GM12878 (cell line): ENCODE data around the gene TRAIP. TPM values are rescaled to one million over a fixed set of nuclear protein-coding genes. Genes with fewer than 3 reads are reported as not detected.

Experiments
- BACH1 ChIP-seq: fragments of 450-650 bp; IDR thresholded peaks from 2 replicates; pipeline ENCODE4 v1.6.1; 2017; ENCODE audit warnings: mild to moderate bottlenecking, borderline replicate concordance
- BRCA1 ChIP-seq: IDR thresholded peaks from 2 replicates; pipeline ENCODE4 v1.6.1; 2011; ENCODE audit warnings: low read depth, low read length, improper control_type of control experiment
- IKZF1 ChIP-seq: fragments of 450-650 bp; conservative IDR thresholded peaks from 2 replicates; pipeline ENCODE4 v1.6.1; 2017; ENCODE audit warnings: antibody characterized with exemption, mild to moderate bottlenecking
- IRF4 ChIP-seq: IDR thresholded peaks from 2 replicates; pipeline ENCODE4 v1.6.1; 2011; ENCODE audit warnings: low read depth, low read length
- IRF5 ChIP-seq: fragments of 450-650 bp; IDR thresholded peaks from 2 replicates; pipeline ENCODE4 v1.6.1; 2017; ENCODE audit warnings: borderline replicate concordance
- PML ChIP-seq: IDR thresholded peaks from 2 replicates; pipeline ENCODE4 v1.6.1; 2012; ENCODE audit warnings: low read length, inconsistent platforms
- SMAD1 ChIP-seq: fragments of 450-650 bp; IDR thresholded peaks from 2 replicates; pipeline ENCODE4 v1.6.1; 2018; ENCODE audit warnings: mild to moderate bottlenecking, low read depth; ENCODE audit not compliant: partially characterized antibody
- polyA plus RNA-seq, 11 experiments: library from polyadenylated mRNA; depleted of rRNA in 4 of 11; unstranded in 6 of 11; stranded (reverse) in 5 of 11; fragments of >200 nt; fragmentation: Nextera tagmentation in 4 of 11; fragmentation: Illumina TruSeq in 1 of 11; extraction: Ambion mirVana in 4 of 11; extraction: Trizol in 1 of 11; gene quantifications; 1 replicate in 1 of 11; 2 replicates in 10 of 11; pipeline versions ENCODE4 v1.2.1 to v1.2.3, GENCODE V29; 2011 to 2016; ENCODE audit warnings: inconsistent platforms in 2 of 11, missing spikeins in 2 of 11, low read depth in 1 of 11
- total RNA-seq, 4 experiments: library from RNA; depleted of rRNA in 3 of 4; stranded (reverse); fragments of >200 nt in 3 of 4; fragmentation: Illumina TruSeq in 1 of 4; extraction: Trizol in 1 of 4; gene quantifications; 2 replicates each; pipeline versions ENCODE4 v1.2.1 to v1.2.3, GENCODE V29; 2013 to 2021
- TF ChIP-seq, protein P1 (sequence below): fragments of 450-650 bp; IDR thresholded peaks from 2 replicates; pipeline ENCODE4 v1.6.1; 2018; ENCODE audit warnings: mild to moderate bottlenecking, low read depth, moderate library complexity; ENCODE audit not compliant: partially characterized antibody
- TF ChIP-seq, protein P2 (sequence below): IDR thresholded peaks from 2 replicates; pipeline ENCODE4 v1.6.1; 2012; ENCODE audit warnings: improper control_type of control experiment, low read depth, low read length; ENCODE audit not compliant: insufficient replicate concordance

Gene TRAIP
- total and polyA plus RNA-seq, 10 of the 15 experiments (the other 5 are each of a cell fraction or from before 2014, with no cell fraction given), result 15.9 to 37.0 (median 23.1) TPM

DNA sequence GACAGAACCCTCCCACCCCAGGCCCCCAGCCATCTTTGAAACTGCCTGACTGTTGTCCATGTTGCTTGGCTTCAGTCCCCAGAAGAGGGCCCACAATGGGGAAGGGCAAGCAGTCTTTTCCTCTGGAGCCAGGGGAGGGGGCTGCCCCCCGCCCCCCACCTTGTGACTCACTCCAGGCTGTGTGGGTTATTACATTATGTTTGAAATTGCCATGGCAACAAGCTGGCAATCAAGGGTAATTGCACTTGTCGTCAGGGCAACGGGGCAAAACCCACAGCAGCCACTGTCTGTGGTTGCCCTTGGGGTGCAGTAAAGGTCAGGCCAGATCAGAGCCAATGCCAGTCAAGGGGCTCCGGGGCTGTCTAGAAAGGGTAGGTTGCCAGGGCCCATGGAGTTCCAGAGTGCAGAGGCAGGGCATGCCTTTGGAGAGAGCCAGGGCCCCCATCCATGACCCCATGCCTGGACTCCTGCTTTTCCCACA is 16.5 kb upstream of the TRAIP start (continued):
- TF ChIP-seq, protein P1, sequence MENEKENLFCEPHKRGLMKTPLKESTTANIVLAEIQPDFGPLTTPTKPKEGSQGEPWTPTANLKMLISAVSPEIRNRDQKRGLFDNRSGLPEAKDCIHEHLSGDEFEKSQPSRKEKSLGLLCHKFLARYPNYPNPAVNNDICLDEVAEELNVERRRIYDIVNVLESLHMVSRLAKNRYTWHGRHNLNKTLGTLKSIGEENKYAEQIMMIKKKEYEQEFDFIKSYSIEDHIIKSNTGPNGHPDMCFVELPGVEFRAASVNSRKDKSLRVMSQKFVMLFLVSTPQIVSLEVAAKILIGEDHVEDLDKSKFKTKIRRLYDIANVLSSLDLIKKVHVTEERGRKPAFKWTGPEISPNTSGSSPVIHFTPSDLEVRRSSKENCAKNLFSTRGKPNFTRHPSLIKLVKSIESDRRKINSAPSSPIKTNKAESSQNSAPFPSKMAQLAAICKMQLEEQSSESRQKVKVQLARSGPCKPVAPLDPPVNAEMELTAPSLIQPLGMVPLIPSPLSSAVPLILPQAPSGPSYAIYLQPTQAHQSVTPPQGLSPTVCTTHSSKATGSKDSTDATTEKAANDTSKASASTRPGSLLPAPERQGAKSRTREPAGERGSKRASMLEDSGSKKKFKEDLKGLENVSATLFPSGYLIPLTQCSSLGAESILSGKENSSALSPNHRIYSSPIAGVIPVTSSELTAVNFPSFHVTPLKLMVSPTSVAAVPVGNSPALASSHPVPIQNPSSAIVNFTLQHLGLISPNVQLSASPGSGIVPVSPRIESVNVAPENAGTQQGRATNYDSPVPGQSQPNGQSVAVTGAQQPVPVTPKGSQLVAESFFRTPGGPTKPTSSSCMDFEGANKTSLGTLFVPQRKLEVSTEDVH, result no peak
- no peak for TF ChIP-seq BACH1
- TF ChIP-seq, protein P2, sequence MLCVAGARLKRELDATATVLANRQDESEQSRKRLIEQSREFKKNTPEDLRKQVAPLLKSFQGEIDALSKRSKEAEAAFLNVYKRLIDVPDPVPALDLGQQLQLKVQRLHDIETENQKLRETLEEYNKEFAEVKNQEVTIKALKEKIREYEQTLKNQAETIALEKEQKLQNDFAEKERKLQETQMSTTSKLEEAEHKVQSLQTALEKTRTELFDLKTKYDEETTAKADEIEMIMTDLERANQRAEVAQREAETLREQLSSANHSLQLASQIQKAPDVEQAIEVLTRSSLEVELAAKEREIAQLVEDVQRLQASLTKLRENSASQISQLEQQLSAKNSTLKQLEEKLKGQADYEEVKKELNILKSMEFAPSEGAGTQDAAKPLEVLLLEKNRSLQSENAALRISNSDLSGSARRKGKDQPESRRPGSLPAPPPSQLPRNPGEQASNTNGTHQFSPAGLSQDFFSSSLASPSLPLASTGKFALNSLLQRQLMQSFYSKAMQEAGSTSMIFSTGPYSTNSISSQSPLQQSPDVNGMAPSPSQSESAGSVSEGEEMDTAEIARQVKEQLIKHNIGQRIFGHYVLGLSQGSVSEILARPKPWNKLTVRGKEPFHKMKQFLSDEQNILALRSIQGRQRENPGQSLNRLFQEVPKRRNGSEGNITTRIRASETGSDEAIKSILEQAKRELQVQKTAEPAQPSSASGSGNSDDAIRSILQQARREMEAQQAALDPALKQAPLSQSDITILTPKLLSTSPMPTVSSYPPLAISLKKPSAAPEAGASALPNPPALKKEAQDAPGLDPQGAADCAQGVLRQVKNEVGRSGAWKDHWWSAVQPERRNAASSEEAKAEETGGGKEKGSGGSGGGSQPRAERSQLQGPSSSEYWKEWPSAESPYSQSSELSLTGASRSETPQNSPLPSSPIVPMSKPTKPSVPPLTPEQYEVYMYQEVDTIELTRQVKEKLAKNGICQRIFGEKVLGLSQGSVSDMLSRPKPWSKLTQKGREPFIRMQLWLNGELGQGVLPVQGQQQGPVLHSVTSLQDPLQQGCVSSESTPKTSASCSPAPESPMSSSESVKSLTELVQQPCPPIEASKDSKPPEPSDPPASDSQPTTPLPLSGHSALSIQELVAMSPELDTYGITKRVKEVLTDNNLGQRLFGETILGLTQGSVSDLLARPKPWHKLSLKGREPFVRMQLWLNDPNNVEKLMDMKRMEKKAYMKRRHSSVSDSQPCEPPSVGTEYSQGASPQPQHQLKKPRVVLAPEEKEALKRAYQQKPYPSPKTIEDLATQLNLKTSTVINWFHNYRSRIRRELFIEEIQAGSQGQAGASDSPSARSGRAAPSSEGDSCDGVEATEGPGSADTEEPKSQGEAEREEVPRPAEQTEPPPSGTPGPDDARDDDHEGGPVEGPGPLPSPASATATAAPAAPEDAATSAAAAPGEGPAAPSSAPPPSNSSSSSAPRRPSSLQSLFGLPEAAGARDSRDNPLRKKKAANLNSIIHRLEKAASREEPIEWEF, result no peak
- no peak for TF ChIP-seq IRF4
- no peak for TF ChIP-seq BRCA1
- TF ChIP-seq SMAD1, result no peak
- TF ChIP-seq IRF5, result no peak
- TF ChIP-seq IKZF1, result 0 out of 2 replicates have a peak, but pooled peaks have one; percentile 12
- TF ChIP-seq PML, result no peak
